ENCODE results near the gene THOC2.

DNA sequence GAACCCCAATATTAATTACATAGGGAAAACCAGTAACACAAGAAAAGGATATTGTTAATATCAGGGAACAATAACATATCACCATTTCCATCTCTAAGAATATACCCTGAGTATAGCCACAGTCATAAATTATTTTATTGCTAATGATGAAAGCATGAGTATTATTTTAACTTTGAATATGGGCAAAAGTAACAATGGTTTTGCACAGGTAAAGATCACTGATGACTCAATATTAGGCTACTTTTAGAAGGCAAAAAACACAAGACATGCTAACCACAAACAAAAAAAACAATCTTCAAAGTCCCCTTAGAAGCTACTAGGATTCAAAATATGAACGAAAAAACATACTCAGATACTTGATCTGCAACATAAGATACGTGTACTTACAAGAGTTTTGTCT lies 36.5 kb downstream of the THOC2 start:
- no peak for TF ChIP-seq POLR2A (IDR thresholded peaks at IDR 0.05)
- TF ChIP-seq, protein P1, sequence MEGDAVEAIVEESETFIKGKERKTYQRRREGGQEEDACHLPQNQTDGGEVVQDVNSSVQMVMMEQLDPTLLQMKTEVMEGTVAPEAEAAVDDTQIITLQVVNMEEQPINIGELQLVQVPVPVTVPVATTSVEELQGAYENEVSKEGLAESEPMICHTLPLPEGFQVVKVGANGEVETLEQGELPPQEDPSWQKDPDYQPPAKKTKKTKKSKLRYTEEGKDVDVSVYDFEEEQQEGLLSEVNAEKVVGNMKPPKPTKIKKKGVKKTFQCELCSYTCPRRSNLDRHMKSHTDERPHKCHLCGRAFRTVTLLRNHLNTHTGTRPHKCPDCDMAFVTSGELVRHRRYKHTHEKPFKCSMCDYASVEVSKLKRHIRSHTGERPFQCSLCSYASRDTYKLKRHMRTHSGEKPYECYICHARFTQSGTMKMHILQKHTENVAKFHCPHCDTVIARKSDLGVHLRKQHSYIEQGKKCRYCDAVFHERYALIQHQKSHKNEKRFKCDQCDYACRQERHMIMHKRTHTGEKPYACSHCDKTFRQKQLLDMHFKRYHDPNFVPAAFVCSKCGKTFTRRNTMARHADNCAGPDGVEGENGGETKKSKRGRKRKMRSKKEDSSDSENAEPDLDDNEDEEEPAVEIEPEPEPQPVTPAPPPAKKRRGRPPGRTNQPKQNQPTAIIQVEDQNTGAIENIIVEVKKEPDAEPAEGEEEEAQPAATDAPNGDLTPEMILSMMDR (IDR thresholded peaks at IDR 0.05), result no peak

All from vagina (tissue), 2 donors.